B cell (primary cell): Measurements from ENCODE around the gene FGF10. TPM values are rescaled to one million over a fixed set of nuclear protein-coding genes. Genes with fewer than 3 reads are reported as not detected.

Source experiments
- ATAC-seq: fragments of 200-7000 bp; cut with Tn5 transposase; one replicate; pipeline ENCODE4 v1.10.0; 2021; ENCODE audit warnings: low read depth, mild to moderate bottlenecking, moderate number of reproducible peaks, moderate library complexity
- CTCF ChIA-PET: fragments of 350-600 bp; sonication (Branson Sonifier 250); formaldehyde crosslinking; loops from one replicate; lab custom pipeline; 2021; ENCODE audit warnings: antibody characterized with exemption, inconsistent platforms; lab: Charles Lee
- POLR2A ChIA-PET: fragments of 350-600 bp; sonication (Branson Sonifier 250); formaldehyde crosslinking; loops from one replicate; lab custom pipeline; 2021; ENCODE audit warnings: antibody characterized with exemption; lab: Charles Lee
- DNase-seq: peaks from one replicate; pipeline ENCODE4 v3.0.0; 2013
- H2AFZ ChIP-seq: 2 replicates; pipeline ENCODE4 v1.6.1; 2012; ENCODE audit warnings: mild to moderate bottlenecking, low read depth, low read length; ENCODE audit not compliant: insufficient read depth, poor library complexity, severe bottlenecking
- H3K27ac ChIP-seq, 2 donors: 1 replicate in 1 of 2; 2 replicates in 1 of 2; pipeline ENCODE4 v1.5.1; 2012 to 2013; ENCODE audit warnings: low read length in 2 of 2, mild to moderate bottlenecking in 2 of 2, moderate library complexity in 1 of 2
- H3K27me3 ChIP-seq, 4 experiments: fragments of 200-600 bp in 1 of 4; sonication (generic) in 1 of 4; replicated peaks in 1 of 4; 1 replicate in 2 of 4; 2 replicates in 2 of 4; pipeline versions ENCODE4 v1.6.1 to v1.7.0; 2013 to 2016; ENCODE audit warnings: low read length in 3 of 4, mild to moderate bottlenecking in 2 of 4, mixed read lengths in 1 of 4, moderate library complexity in 1 of 4; ENCODE audit not compliant: insufficient read depth in 4 of 4, control insufficient read depth in 3 of 4; ENCODE audit errors: control extremely low read depth in 1 of 4
- H3K36me3 ChIP-seq, 2 experiments: replicated peaks in 1 of 2; 1 replicate in 1 of 2; 2 replicates in 1 of 2; pipeline versions ENCODE4 v1.6.1 to v1.7.1; 2013; ENCODE audit warnings: low read length in 1 of 2; ENCODE audit not compliant: insufficient read depth in 2 of 2, control insufficient read depth in 1 of 2; ENCODE audit errors: control extremely low read depth in 1 of 2, extremely low read depth in 1 of 2
- H3K4me1 ChIP-seq, 2 donors: fragments of 200-600 bp in 1 of 2; sonication (generic) in 1 of 2; 1 replicate in 1 of 2; 2 replicates in 1 of 2; pipeline versions ENCODE4 v1.5.1 to v1.6.1; 2013 to 2017; ENCODE audit warnings: low read length in 2 of 2; ENCODE audit not compliant: control insufficient read depth in 2 of 2, insufficient read depth in 2 of 2
- H3K4me2 ChIP-seq: replicated peaks from 2 replicates; pipeline ENCODE3; 2012; ENCODE audit warnings: mild to moderate bottlenecking, low read depth, low read length; ENCODE audit not compliant: poor library complexity, severe bottlenecking
- H3K4me3 ChIP-seq, 5 experiments: fragments of 200-600 bp in 1 of 5; sonication (generic) in 1 of 5; 1 replicate in 3 of 5; 2 replicates in 2 of 5; pipeline versions ENCODE4 v1.5.1 to v1.7.0; 2011 to 2016; ENCODE audit warnings: low read length in 4 of 5, mild to moderate bottlenecking in 4 of 5, low read depth in 2 of 5, control low read depth in 1 of 5, moderate library complexity in 1 of 5; ENCODE audit not compliant: insufficient read depth in 1 of 5; ENCODE audit errors: control extremely low read depth in 1 of 5, extremely low read depth in 1 of 5
- H3K79me2 ChIP-seq: fragments of 200-600 bp; sonication (generic); one replicate; pipeline ENCODE4 v1.6.0; 2016; ENCODE audit warnings: low read length; ENCODE audit not compliant: control insufficient read depth, insufficient read depth
- H3K9ac ChIP-seq: fragments of 200-600 bp; sonication (generic); 2 replicates; pipeline ENCODE4 v1.6.1; 2017; ENCODE audit warnings: mild to moderate bottlenecking, low read length, moderate library complexity
- H3K9me3 ChIP-seq, 3 donors: one replicate each; pipeline versions ENCODE4 v1.6.1 to v1.7.1; 2013; ENCODE audit warnings: low read length in 2 of 3; ENCODE audit not compliant: control insufficient read depth in 2 of 3, insufficient read depth in 1 of 3; ENCODE audit errors: control extremely low read depth in 1 of 3
- H4K20me1 ChIP-seq: 2 replicates; pipeline ENCODE4 v1.6.0; 2012; ENCODE audit warnings: mild to moderate bottlenecking, low read length; ENCODE audit not compliant: insufficient read depth, control insufficient read depth, poor library complexity, severe bottlenecking
- H3K27ac Mint-ChIP-seq: one replicate; pipeline ENCODE4 v1.8.0; 2021; ENCODE audit warnings: mixed read lengths
- H3K27me3 Mint-ChIP-seq: one replicate; pipeline ENCODE4 v1.8.0; 2021; ENCODE audit warnings: mixed read lengths
- H3K4me1 Mint-ChIP-seq: one replicate; pipeline ENCODE4 v1.8.0; 2021; ENCODE audit warnings: mixed read lengths
- H3K4me3 Mint-ChIP-seq: one replicate; pipeline ENCODE4 v1.8.0; 2021; ENCODE audit warnings: mixed read lengths
- H3K9me3 Mint-ChIP-seq: one replicate; pipeline ENCODE4 v1.8.0; 2022; ENCODE audit warnings: mixed read lengths; ENCODE audit not compliant: insufficient read depth
- CTCF ChIP-seq: fragments of 200-600 bp; IDR thresholded peaks from one replicate; pipeline ENCODE4 v1.8.0; 2022; ENCODE audit warnings: antibody characterized with exemption, mild to moderate bottlenecking
- EZH2 ChIP-seq: IDR thresholded peaks from 2 replicates; pipeline ENCODE4 v1.6.1; 2012; ENCODE audit warnings: borderline replicate concordance, low read depth, mild to moderate bottlenecking, moderate library complexity, low read length; ENCODE audit not compliant: insufficient read depth, poor library complexity, severe bottlenecking
- WGBS: methylation state at CpG from one replicate; pipeline ENCODE4 v1.1.5; 2013; ENCODE audit warnings: missing lambda C conversion rate; ENCODE audit not compliant: insufficient coverage; 5-methylcytosine and 5-hydroxymethylcytosine counted together
- intact Hi-C: fragments of 100-400 bp; cut with micrococcal nuclease; formaldehyde crosslinking; loops from one replicate; pipeline ENCODE4 v1.10.0; 2022
- polyA plus RNA-seq: library from polyadenylated mRNA; depleted of rRNA; stranded (reverse); fragments of >200 nt; gene quantifications from 2 replicates; pipeline ENCODE4 v1.2.3, GENCODE V29; 2012
- total RNA-seq, 2 donors: library from RNA; stranded (reverse); fragments of 120-200 nt in 1 of 2; gene quantifications; 1 replicate in 1 of 2; 2 replicates in 1 of 2; pipeline versions ENCODE4 v1.2.3 to v1.2.4, GENCODE V29; 2013 to 2022

The FGF10 gene
- total and polyA plus RNA-seq, 2 donors (not counting 1 experiment from before 2014, with no cell fraction given) = not detected

GRCh38 chr5:44382894-44383293 is 6.3 kb downstream of the FGF10 start:
- intact Hi-C loops = no loop called here
- H3K79me2 ChIP-seq = no peaks in the 10 kb centered on the region
- Mint-ChIP-seq H3K27ac (no peak overlapping the region), H3K9me3 (no peaks in the 10 kb centered on the region), H3K4me1 (no peaks in the 10 kb centered on the region), H3K4me3 (no peak overlapping the region), H3K27me3 (peaks cover 12% of the 10 kb centered on the region)
- no peak overlapping the region for H2AFZ ChIP-seq
- no peaks in the 10 kb centered on the region for H3K36me3 ChIP-seq
- POLR2A ChIA-PET = no interaction called here
- no peaks in the 10 kb centered on the region for H3K9me3 ChIP-seq
- CTCF ChIA-PET = no interaction called here
- peaks cover 0 to 3% (median 0%) of the 10 kb centered on the region in 4 experiments for H3K27me3 ChIP-seq
- H3K4me2 ChIP-seq = no peak overlapping the region
- DNase-seq = no peak
- H3K4me1 ChIP-seq = no peaks in the 10 kb centered on the region
- no peaks in the 10 kb centered on the region for H4K20me1 ChIP-seq
- no peak overlapping the region for H3K27ac ChIP-seq
- no peak overlapping the region for H3K4me3 ChIP-seq
- no peak for ATAC-seq
- TF ChIP-seq EZH2 = no peak
- no peak for TF ChIP-seq CTCF
- H3K9ac ChIP-seq = no peak overlapping the region

GRCh38 chr5:44377057-44377456 is 12.2 kb downstream of the FGF10 start:
- no peak overlapping the region for H2AFZ ChIP-seq
- DNase-seq = no peak
- no peak overlapping the region for H3K4me3 ChIP-seq
- intact Hi-C loops = no loop called here
- no peaks in the 10 kb centered on the region for H3K27me3 ChIP-seq
- no peaks in the 10 kb centered on the region for H3K27me3 Mint-ChIP-seq
- ChIA-PET POLR2A (no interaction called here), CTCF (no interaction called here)
- H3K4me3 Mint-ChIP-seq = no peak overlapping the region
- TF ChIP-seq CTCF (no peak), EZH2 (no peak)
- H3K4me1 Mint-ChIP-seq = no peaks in the 10 kb centered on the region
- H3K9me3 Mint-ChIP-seq = no peaks in the 10 kb centered on the region
- H3K4me2 ChIP-seq = no peak overlapping the region
- H3K9ac ChIP-seq = no peak overlapping the region
- H3K4me1 ChIP-seq = no peaks in the 10 kb centered on the region
- no peak overlapping the region for H3K27ac Mint-ChIP-seq
- ATAC-seq = no peak
- H3K79me2 ChIP-seq = no peaks in the 10 kb centered on the region
- H3K9me3 ChIP-seq = no peaks in the 10 kb centered on the region
- no peaks in the 10 kb centered on the region for H4K20me1 ChIP-seq
- WGBS = 33% methylated on average over 1 of the region's 2 CpGs
- no peak overlapping the region for H3K27ac ChIP-seq
- no peaks in the 10 kb centered on the region for H3K36me3 ChIP-seq
